Measurements from ENCODE around the gene C10orf105.
A peak's percentile ranks its signal among the peaks of the same experiment; 100 is the strongest.

C10orf105 gene

GRCh38 chr10:71751515-71752224, 32.1 kb upstream of the C10orf105 start:
- no peak for DNase-seq

- DNase-seq, result no peak
These were observed 31.4 kb upstream of the C10orf105 start for GRCh38 chr10:71750986-71751385.

- DNase-seq, result no peak
These were observed 30.7 kb upstream of the C10orf105 start for GRCh38 chr10:71750124-71750841.

- no peak for DNase-seq
These were observed 29.8 kb upstream of the C10orf105 start for GRCh38 chr10:71749396-71749795.

- peak; percentile 42 for DNase-seq
These were observed 29.2 kb upstream of the C10orf105 start for GRCh38 chr10:71748671-71749191.

GRCh38 chr10:71747551-71748523, 28.3 kb upstream of the C10orf105 start:
- DNase-seq, result no peak

GRCh38 chr10:71747039-71747531, 27.5 kb upstream of the C10orf105 start:
- DNase-seq, result no peak

GRCh38 chr10:71746344-71747037, 26.9 kb upstream of the C10orf105 start:
- DNase-seq, result no peak

- DNase-seq, result no peak
These were observed 26.2 kb upstream of the C10orf105 start for GRCh38 chr10:71745664-71746250.

GRCh38 chr10:71744897-71745663, 25.5 kb upstream of the C10orf105 start:
- DNase-seq, result no peak

- DNase-seq, result no peak
These were observed 24.3 kb upstream of the C10orf105 start for GRCh38 chr10:71743866-71744265.

GRCh38 chr10:71743089-71743838, 23.7 kb upstream of the C10orf105 start:
- DNase-seq, result no peak

- peak; percentile 29 for DNase-seq
These were observed 22.9 kb upstream of the C10orf105 start for GRCh38 chr10:71742301-71743088.

- DNase-seq, result no peak
These were observed 22.1 kb upstream of the C10orf105 start for GRCh38 chr10:71741671-71742070.

GRCh38 chr10:71741029-71741428, 21.5 kb upstream of the C10orf105 start:
- no peak for DNase-seq

GRCh38 chr10:71740069-71740653, 20.6 kb upstream of the C10orf105 start:
- no peak for DNase-seq

- no peak for DNase-seq
These were observed 19.9 kb upstream of the C10orf105 start for GRCh38 chr10:71739358-71739900.

- DNase-seq, result no peak
These were observed 18.2 kb upstream of the C10orf105 start for GRCh38 chr10:71737834-71738197.

Data from NK-92 treated with Interleukin-12 subunit alpha and Interleukin-12 subunit beta, amount 100 ng/mL, for 24 hours (cell line).